Stimulated activated naive CD4-positive, alpha-beta T cell (primary cell): ENCODE measurements around the gene FREY1.

ENCODE experiments used
- DNase-seq, 6 experiments: peaks; one replicate each; lab custom pipeline; 2025; lab: John Stamatoyannopoulos, UW

The FREY1 gene

GRCh38 chr11:45906965-45907611, at the start of gene FREY1:
Gene FREY1, minus strand, starts transcription at chr11:45907271. Its CDS starts 26 bp downstream, at chr11:45907245.
- DNase-seq, result no peak

DNA sequence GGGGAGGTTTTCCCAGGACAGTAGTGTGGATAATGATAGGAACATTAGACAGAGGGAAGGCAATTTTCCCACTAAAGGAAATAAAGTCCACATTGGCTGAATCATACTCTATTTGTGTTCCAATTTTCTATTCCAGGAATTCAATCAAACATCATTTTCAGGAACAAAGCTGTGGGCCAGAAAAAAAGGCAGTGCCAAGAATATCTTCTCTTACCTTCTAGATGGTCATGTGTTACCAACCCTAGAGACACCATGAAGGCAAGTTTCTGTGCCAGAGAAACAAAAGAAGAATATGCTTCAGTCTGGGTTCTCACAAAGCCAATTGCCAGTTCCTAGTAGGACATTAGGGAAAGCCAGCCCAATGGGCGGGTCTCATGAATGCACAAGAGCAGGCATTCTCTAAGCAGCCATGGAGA, 42.9 kb upstream of the FREY1 start:
- no peak for DNase-seq

GRCh38 chr11:45948356-45948755, 41.3 kb upstream of the FREY1 start:
- no peak for DNase-seq

DNA sequence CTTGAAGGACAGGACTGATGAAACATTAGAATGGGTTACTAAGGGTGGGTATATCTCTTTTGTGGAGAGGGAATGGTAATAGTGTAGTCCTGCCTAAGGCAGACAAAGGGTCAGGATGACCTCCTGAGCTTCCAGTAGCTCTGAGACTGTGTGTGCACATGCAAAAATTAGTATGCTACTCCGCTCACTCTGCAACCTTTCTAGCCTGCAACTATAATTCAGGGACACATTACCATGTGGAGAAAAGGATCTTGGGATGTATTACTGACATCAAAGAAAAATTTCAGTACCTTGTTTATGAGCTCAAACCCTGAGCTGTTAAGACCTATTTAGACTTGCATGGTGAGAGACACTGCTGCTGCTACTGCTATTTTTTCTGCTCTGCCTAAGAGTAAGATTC, 40.8 kb upstream of the FREY1 start:
- DNase-seq, result no peak

- DNase-seq, result no peak
These were observed 38.4 kb upstream of the FREY1 start for GRCh38 chr11:45945397-45945999.

DNA sequence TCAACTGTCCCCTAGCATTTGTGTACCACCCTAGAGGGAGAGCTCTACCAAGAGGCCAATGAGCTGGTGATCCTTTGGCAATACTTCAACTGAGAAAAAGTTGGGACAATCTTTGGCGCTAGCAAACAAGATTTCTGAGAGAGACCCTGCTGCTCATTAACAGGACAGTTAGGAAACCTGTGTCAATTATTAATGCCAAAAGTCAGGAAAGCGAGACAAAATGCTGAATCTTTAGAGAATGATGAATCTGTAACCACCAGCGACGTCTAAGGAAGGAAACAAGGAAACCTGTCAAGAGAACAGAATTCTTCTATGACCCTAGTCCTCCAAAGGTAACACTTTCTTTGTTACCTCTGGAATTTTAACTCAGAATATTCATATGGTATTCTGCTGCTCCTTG, 35.3 kb upstream of the FREY1 start:
- DNase-seq, result no peak

DNA sequence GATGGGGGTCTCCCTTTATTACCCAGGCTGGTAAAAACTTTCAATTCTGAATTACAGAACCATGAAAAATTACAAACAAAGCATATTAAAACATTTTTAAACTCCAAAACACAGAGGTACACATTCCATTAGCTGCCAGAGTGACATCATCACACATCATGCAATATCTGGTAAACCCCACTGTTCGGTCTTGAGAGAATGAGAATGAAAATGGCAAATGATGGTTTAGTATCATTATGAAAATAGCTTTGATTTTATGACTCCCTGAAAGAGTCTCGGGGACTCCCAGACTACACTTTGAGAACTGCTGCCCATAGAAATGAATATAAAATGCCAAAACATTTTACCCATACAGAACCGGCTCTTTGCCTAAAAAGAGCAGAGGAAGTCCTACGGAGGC, 34.2 kb upstream of the FREY1 start:
- no peak for DNase-seq

- no peak for DNase-seq
These were observed 32.8 kb upstream of the FREY1 start for GRCh38 chr11:45939836-45940235.

GRCh38 chr11:45937916-45938315, 30.8 kb upstream of the FREY1 start:
- no peak for DNase-seq

DNA sequence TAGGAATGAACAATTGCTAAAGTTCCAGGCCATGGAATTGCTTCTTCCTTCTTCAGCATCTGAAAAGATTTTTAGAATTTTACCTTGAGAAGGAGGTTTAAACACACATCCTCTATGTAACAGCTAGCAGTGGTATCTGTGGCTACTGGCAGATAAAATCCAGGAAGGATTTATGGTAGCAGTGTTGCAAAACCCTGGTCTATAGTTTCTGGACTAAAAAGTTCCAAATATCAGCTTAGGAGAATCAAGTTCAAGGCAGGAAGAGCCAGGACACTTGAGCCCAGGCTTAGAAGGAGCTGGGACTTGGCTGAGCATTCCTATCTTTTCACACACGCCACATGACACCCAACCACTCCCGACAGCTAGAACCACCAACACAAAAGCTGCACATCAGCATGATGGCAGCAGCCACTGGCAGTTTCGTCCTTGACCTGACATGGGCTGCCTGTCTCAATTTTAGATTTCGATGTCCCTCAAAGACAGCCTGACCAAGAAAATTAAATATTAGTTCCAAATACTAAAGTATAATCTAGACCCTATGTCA, 29.5 kb upstream of the FREY1 start:
- DNase-seq, result no peak

DNA sequence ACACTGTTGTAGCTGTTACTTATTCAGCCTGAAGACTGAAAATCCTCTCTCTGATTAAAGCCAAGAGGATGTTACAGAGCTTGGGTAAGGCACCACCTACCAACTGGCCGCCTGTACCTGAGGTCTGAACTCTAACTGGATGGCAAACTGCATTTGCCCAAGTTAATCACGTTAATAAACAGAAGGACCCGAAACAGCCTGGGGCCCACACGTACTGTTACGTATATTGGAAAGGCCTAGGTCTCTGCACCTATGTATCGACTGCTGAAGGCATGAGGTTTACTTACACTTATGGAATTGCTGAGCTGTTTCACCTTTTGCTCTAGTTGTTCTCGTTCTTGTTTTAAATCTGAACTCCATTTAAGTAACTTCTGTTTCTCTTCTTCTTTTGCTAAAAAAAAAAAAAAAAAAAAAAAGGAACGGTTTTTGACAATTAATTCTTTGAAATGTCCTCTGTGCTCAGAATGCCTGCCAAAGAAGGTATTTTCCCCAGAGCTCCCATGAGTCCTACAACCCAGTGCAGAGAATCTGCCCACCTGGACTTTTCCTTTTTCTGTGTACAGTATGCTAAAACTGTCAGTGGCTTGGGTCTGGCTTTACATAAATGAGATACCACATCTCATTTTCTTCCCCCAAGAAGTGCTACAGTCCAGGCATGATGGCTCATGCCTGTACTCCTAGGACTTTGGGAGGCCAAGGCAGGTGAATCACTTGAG, 28.4 kb upstream of the FREY1 start:
- no peak for DNase-seq

GRCh38 chr11:45934580-45935318, 27.7 kb upstream of the FREY1 start:
- no peak for DNase-seq

GRCh38 chr11:45933846-45934579, 26.9 kb upstream of the FREY1 start:
- DNase-seq, result no peak

DNA sequence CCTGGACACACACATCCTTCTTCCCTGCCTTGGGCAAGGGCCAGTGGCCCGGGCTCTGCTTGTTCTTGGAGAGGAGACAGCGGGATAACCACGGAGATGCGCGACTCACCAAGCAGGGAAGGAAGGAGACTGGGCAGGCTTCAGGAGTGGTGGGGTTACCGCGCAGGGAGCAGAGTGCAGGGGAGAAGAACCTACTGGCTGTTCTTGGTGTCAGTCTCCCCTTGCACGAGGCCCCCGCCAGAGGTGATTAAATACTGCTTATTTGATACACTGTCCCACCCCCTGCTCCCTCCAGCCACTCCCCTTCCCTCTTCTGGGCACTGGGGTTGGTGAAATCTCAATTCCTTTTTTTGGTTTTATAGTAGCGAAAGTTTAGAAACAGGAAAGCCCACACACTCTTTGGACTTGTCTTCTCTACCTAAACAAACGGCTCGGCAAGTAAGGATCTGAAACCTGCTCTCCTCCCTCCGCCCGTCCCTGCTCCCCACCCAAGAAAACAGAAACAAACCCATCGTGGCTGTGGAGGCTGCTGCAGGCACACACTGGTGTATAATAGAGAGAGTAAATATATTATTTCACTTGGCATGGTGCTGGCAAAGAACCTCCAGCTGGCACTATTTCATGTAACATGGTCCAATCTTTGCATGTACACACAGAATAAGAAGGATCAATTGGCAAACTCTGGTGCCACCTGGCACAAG, 26.2 kb upstream of the FREY1 start:
- no peak for DNase-seq

- no peak for DNase-seq
These were observed 25.1 kb upstream of the FREY1 start for GRCh38 chr11:45932217-45932616.

GRCh38 chr11:45931739-45932138, 24.7 kb upstream of the FREY1 start:
- DNase-seq, result no peak

DNA sequence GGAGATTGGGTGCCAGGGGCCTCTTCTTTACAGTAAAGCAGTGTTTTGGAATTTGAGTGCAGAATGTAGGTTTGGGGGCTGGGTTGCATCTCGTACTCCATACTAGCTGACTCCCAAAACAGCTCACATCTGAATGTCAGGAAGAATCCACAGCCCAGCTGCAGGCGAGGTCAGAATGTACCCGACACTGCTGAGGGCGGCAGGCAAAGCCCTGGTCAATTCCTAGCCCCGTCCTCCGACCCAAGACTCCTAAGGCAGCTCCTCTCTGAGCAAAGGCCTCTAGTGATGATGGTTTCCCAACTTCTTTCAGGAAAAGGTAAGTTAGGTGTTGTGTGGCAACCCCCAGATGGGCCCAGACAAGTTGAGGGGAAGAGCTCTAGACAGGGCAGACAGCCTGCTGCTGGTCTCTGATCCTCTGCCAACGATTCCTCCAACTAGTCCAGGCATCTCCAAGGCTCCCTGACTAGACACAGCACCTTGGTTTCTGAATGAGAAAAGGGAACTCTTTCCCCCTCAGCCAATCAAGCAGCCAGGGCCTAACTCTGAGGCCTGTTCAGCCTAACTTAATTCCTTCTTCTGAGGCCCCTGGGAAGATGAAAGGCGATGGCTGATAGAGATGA, 24.0 kb upstream of the FREY1 start:
- DNase-seq, result no peak

GRCh38 chr11:45930031-45930794, 23.1 kb upstream of the FREY1 start:
- peak in 2 of 6 experiments; percentile 16 to 20 for DNase-seq

- no peak for DNase-seq
These were observed 22.5 kb upstream of the FREY1 start for GRCh38 chr11:45929486-45930030.
